ENCODE measurements around the gene SPI1. TPM values are rescaled to one million over a fixed set of nuclear protein-coding genes. Genes with fewer than 3 reads are reported as not detected.

Gene SPI1
- total and polyA plus RNA-seq, 5 donors: 5.9 to 24.1 (median 18.2) TPM

- peak; percentile 38 to 77 (median 75) for DNase-seq
- WGBS: 66% methylated on average over 20 of the region's 20 CpGs
- Histone ChIP-seq H3K9me3 (ENCODE audit: control insufficient read depth, low read length) (no peaks in the 10 kb centered on the region), H3K27ac (ENCODE audit: low read length) (peak overlapping the region; percentile 79), H3K4me1 (ENCODE audit: control insufficient read depth, insufficient read depth, low read length) (peaks cover 3% of the 10 kb centered on the region), H3K27me3 (ENCODE audit: control insufficient read depth, insufficient read depth) (no peaks in the 10 kb centered on the region), H3K4me3 (ENCODE audit: low read length) (no peak overlapping the region)
- intact Hi-C loops (cut with DNase I): no loop called here
- ATAC-seq: peak; percentile 24 to 37
Observed at GRCh38 chr11:47393163-47394049, 15.1 kb upstream of the SPI1 start.

DNA sequence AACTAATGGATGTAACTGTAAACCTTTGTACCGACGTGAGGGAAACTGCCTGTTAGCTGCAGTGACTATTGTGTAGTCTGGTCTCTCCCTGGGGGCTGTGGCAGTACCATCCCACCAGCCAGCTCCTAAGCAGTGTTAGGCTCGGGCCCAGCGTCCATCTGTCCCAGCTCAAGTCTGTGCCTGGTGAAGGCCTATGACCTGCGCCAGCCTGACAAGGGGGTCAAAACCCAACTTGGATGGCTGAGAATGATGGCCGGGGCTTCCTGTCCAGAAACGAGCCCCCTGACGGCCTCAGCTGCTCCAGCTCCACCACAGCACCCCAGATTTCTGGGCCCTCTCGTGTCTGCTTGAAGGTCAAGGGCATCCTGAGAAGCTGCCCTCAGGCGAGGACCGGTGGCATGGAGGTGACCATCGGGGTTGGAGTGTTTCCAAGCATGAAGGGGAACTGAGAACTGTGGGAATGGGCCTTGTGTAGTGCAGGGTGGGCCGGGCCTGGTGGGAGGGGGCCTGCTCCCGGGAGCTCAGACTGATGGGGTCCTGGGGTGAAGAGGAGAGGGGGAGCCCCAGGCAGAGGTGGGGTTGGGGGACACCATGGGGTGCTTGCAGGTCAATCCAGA lies 14.3 kb upstream of the SPI1 start:
- no peaks in the 10 kb centered on the region for H3K27me3 ChIP-seq (ENCODE audit: control insufficient read depth, insufficient read depth)
- H3K4me3 ChIP-seq (ENCODE audit: low read length): no peak overlapping the region
- no peak for ATAC-seq
- peak overlapping the region; percentile 18 for H3K27ac ChIP-seq (ENCODE audit: low read length)
- WGBS: 84% methylated on average over 14 of the region's 14 CpGs
- no peaks in the 10 kb centered on the region for H3K9me3 ChIP-seq (ENCODE audit: control insufficient read depth, low read length)
- no peak for DNase-seq
- intact Hi-C loops (cut with DNase I): no loop called here
- H3K4me1 ChIP-seq (ENCODE audit: control insufficient read depth, insufficient read depth, low read length): peaks cover 3% of the 10 kb centered on the region

- ATAC-seq (no peak), DNase-seq (peak in 1 of 3 donors; percentile 55)
- intact Hi-C loops (cut with DNase I): no loop called here
- no peaks in the 10 kb centered on the region for H3K9me3 ChIP-seq (ENCODE audit: control insufficient read depth, low read length)
- H3K27ac ChIP-seq (ENCODE audit: low read length): no peak overlapping the region
- H3K4me1 ChIP-seq (ENCODE audit: control insufficient read depth, insufficient read depth, low read length): peaks cover 3% of the 10 kb centered on the region
- H3K27me3 ChIP-seq (ENCODE audit: control insufficient read depth, insufficient read depth): no peaks in the 10 kb centered on the region
- no peak overlapping the region for H3K4me3 ChIP-seq (ENCODE audit: low read length)
- 84% methylated on average over 16 of the region's 16 CpGs for WGBS
Observed at GRCh38 chr11:47391711-47392432, 13.5 kb upstream of the SPI1 start.

DNA sequence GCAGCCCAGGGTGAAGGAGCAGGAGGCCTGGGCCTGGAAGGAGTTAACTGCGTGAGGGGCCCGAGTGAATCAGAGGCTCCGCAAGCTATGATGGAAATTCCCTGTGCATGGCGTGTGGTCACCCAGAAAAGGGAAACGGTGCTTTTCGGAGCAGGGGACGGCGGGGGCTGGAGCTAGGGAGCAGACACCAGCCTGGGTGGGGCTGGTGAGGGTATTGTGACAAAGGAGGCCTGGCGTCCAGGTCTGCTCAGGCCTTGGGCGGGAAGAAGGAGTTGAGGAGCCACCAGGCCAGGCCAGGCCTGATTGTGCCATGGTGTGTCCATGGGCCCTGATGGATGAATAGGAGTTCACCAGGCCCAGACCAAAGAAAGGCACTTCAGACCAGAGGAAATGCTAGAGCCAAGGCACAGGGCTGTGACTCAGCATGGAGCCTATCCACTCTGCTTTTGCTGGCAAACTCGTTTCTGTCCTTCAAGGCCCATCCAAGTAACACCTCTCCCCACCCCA lies 12.8 kb upstream of the SPI1 start:
- ATAC-seq (peak in 1 of 2 donors; percentile 13), DNase-seq (peak; percentile 55 to 80 (median 79))
- no peak overlapping the region for H3K27ac ChIP-seq (ENCODE audit: low read length)
- H3K4me1 ChIP-seq (ENCODE audit: control insufficient read depth, insufficient read depth, low read length): peaks cover 3% of the 10 kb centered on the region
- no peaks in the 10 kb centered on the region for H3K27me3 ChIP-seq (ENCODE audit: control insufficient read depth, insufficient read depth)
- intact Hi-C loops (cut with DNase I): no loop called here
- WGBS: 78% methylated on average over 11 of the region's 11 CpGs
- no peaks in the 10 kb centered on the region for H3K9me3 ChIP-seq (ENCODE audit: control insufficient read depth, low read length)
- no peak overlapping the region for H3K4me3 ChIP-seq (ENCODE audit: low read length)

DNA sequence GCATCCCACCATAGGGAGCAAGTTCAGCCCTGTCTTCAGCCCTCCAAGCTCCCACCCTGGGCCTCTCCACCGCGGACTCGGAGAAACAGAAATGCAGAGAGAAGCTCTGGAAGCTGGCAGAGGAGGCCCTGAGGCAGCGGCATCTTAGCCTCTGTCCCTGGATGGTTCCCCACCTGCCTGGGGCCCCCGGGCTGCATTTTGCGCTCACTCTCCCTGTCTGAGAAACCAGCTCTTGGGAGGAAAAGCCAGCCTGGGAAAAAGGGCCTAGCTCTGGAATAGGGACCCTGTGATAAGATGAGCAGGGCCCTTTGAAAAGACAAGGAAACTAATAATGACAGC lies 12.0 kb upstream of the SPI1 start:
- H3K4me3 ChIP-seq (ENCODE audit: low read length): no peak overlapping the region
- intact Hi-C loops (cut with DNase I): no loop called here
- peaks cover 3% of the 10 kb centered on the region for H3K4me1 ChIP-seq (ENCODE audit: control insufficient read depth, insufficient read depth, low read length)
- H3K9me3 ChIP-seq (ENCODE audit: control insufficient read depth, low read length): no peaks in the 10 kb centered on the region
- ATAC-seq (no peak), DNase-seq (peak in 1 of 3 donors; percentile 12)
- no peaks in the 10 kb centered on the region for H3K27me3 ChIP-seq (ENCODE audit: control insufficient read depth, insufficient read depth)
- 91% methylated on average over 6 of the region's 6 CpGs for WGBS
- no peak overlapping the region for H3K27ac ChIP-seq (ENCODE audit: low read length)

GRCh38 chr11:47389577-47390421 lies 11.5 kb upstream of the SPI1 start:
- ATAC-seq: no peak

GRCh38 chr11:47388697-47389576 lies 10.6 kb upstream of the SPI1 start:
- Histone ChIP-seq H3K4me1 (ENCODE audit: control insufficient read depth, insufficient read depth, low read length) (peaks cover 3% of the 10 kb centered on the region), H3K4me3 (ENCODE audit: low read length) (no peak overlapping the region), H3K27ac (ENCODE audit: low read length) (peak overlapping the region; percentile 26), H3K9me3 (ENCODE audit: control insufficient read depth, low read length) (no peaks in the 10 kb centered on the region), H3K27me3 (ENCODE audit: control insufficient read depth, insufficient read depth) (no peaks in the 10 kb centered on the region)
- intact Hi-C loops (cut with DNase I): no loop called here
- ATAC-seq: no peak
- peak in 1 of 3 donors; percentile 57 for DNase-seq
- WGBS: 84% methylated on average over 28 of the region's 28 CpGs

More at GRCh38 chr11:47389577-47390421, 11.5 kb upstream of the SPI1 start:
- H3K9me3 ChIP-seq (ENCODE audit: control insufficient read depth, low read length): no peaks in the 10 kb centered on the region
- H3K4me3 ChIP-seq (ENCODE audit: low read length): no peak overlapping the region
- no peak for DNase-seq
- intact Hi-C loops (cut with DNase I): no loop called here
- WGBS: 85% methylated on average over 17 of the region's 17 CpGs
- H3K27ac ChIP-seq (ENCODE audit: low read length): no peak overlapping the region
- peaks cover 3% of the 10 kb centered on the region for H3K4me1 ChIP-seq (ENCODE audit: control insufficient read depth, insufficient read depth, low read length)
- no peaks in the 10 kb centered on the region for H3K27me3 ChIP-seq (ENCODE audit: control insufficient read depth, insufficient read depth)

DNA sequence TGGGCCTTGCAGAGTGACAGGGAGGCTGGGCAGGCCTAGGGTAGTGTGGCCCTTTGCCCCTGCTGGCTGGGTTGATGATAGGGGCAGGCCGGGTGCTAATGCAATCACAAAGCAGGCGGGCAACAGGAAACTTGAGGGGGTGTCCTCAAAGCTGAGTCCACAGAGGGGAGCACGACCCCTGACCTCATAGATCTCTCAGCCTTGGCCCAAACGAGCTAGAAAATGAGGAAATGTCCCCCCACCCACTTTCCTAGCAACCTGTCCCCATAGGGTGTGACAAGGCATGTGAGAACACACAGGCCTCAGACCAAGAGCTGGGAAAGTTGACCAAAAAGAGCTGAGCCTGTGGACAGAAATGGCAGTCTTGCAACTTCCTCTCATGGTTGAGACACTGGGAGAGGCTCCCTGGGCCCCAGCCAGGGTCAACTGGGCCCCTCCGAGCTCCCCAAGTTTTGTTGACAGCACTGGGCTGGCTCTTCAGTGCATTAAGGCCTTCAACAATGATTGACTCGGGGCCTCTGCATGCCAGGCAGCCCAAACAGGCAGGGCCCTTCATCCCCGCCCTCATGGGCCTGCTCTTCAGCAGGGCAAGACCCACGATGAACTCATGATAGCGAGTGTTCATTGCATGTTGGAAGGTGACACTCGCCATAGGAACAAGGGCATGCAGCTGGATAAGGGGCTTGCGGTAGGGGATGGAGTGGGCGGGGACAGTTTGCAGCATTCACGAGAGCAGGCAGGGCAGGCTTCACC lies 9.8 kb upstream of the SPI1 start:
- peak in 2 of 3 donors; percentile 63 to 77 for DNase-seq

GRCh38 chr11:47384498-47384897 lies 6.2 kb upstream of the SPI1 start:
- Histone ChIP-seq H3K4me1 (ENCODE audit: control insufficient read depth, insufficient read depth, low read length) (no peaks in the 10 kb centered on the region), H3K27me3 (ENCODE audit: control insufficient read depth, insufficient read depth) (no peaks in the 10 kb centered on the region), H3K9me3 (ENCODE audit: control insufficient read depth, low read length) (no peaks in the 10 kb centered on the region), H3K4me3 (ENCODE audit: low read length) (no peak overlapping the region), H3K27ac (ENCODE audit: low read length) (no peak overlapping the region)
- DNase-seq: no peak
- ATAC-seq: no peak
- intact Hi-C loops (cut with DNase I): no loop called here
- WGBS: 93% methylated on average over 4 of the region's 4 CpGs

More for the DNA sequence above, 9.8 kb upstream of the SPI1 start:
- peak; percentile 18 to 38 for ATAC-seq
- H3K27ac ChIP-seq (ENCODE audit: low read length): peak overlapping the region; percentile 26
- H3K4me3 ChIP-seq (ENCODE audit: low read length): no peak overlapping the region
- intact Hi-C loops (cut with DNase I): no loop called here
- no peaks in the 10 kb centered on the region for H3K9me3 ChIP-seq (ENCODE audit: control insufficient read depth, low read length)
- H3K27me3 ChIP-seq (ENCODE audit: control insufficient read depth, insufficient read depth): no peaks in the 10 kb centered on the region
- no peaks in the 10 kb centered on the region for H3K4me1 ChIP-seq (ENCODE audit: control insufficient read depth, insufficient read depth, low read length)
- WGBS: 70% methylated on average over 13 of the region's 13 CpGs

All from right cardiac atrium (tissue), 5 donors.